ENCODE measurements around the gene SPATA13. TPM values are rescaled to one million over a fixed set of nuclear protein-coding genes. Genes with fewer than 3 reads are reported as not detected.

The SPATA13 gene
- total and polyA plus RNA-seq, 2 donors (not counting 3 experiments of a cell fraction or from before 2014, with no cell fraction given): 6.6 to 12.9 TPM

- no peak overlapping the region for H3K4me2 ChIP-seq (ENCODE audit: insufficient read depth, low read length)
- H3K79me2 ChIP-seq (ENCODE audit: control insufficient read depth, insufficient read depth, low read length): no peaks in the 10 kb centered on the region
- H3K27ac ChIP-seq (ENCODE audit: insufficient read depth, low read depth, low read length): no peak overlapping the region
- H3K4me3 ChIP-seq (replicated peaks in 1 of 3; ENCODE audit: insufficient read depth in 1 of 3, low read depth in 1 of 3, low read length in 3 of 3): no peak overlapping the region
- no TSS peak for BruUV-seq (replicated peaks)
- no peaks in the 10 kb centered on the region for H3K27me3 ChIP-seq (ENCODE audit: control insufficient read depth in 2 of 2, insufficient read depth in 2 of 2, low read length in 2 of 2)
- dilution Hi-C loops (cut with MboI; ENCODE audit: extremely low pct_ligation_motif_present, low sequenced_read_pairs): no loop called here
- ChIA-PET POLR2A (no interaction called here), CTCF (no interaction called here)
- no peaks in the 10 kb centered on the region for H4K20me1 ChIP-seq (replicated peaks; ENCODE audit: control insufficient read depth, extremely low read depth, insufficient read depth, low read length)
- no peak for FAIRE-seq
- no peaks in the 10 kb centered on the region for H3K9me3 ChIP-seq (replicated peaks; ENCODE audit: control insufficient read depth, insufficient read depth, low read length)
- no peaks in the 10 kb centered on the region for H3K9me1 ChIP-seq (replicated peaks; ENCODE audit: control insufficient read depth, extremely low read depth, insufficient read depth, low read length)
- intact Hi-C loops (cut with micrococcal nuclease): no loop called here
- no peak overlapping the region for H3K9ac ChIP-seq (replicated peaks; ENCODE audit: extremely low read depth, insufficient read depth, low read length)
- no peak for TF ChIP-seq JUN (IDR thresholded peaks at IDR 0.05; ENCODE audit: borderline replicate concordance, insufficient read depth, insufficient read length, low read depth)
- TF ChIP-seq CTCF (IDR thresholded peaks at IDR 0.05; ENCODE audit: extremely low read depth in 1 of 2, insufficient read depth in 1 of 2, low read depth in 1 of 2, low read length in 2 of 2): no peak
- H3K4me1 ChIP-seq (ENCODE audit: control insufficient read depth, extremely low read depth, insufficient read depth, low read length): peaks cover 5% of the 10 kb centered on the region
- DNase-seq (ENCODE audit: low read depth, low spot score): no peak
- no peak overlapping the region for H2AFZ ChIP-seq (ENCODE audit: low read depth, low read length)
- no peaks in the 10 kb centered on the region for H3K36me3 ChIP-seq (ENCODE audit: control insufficient read depth in 2 of 2, extremely low read depth in 1 of 2, insufficient read depth in 2 of 2, low read length in 2 of 2)
Measured at GRCh38 chr13:24237356-24237755, 76.8 kb downstream of the SPATA13 start.

- intact Hi-C loops (cut with micrococcal nuclease): no loop called here
Measured at GRCh38 chr13:24241336-24241735, 80.8 kb downstream of the SPATA13 start.

More at GRCh38 chr13:24241336-24241735, 80.8 kb downstream of the SPATA13 start:
- DNase-seq (ENCODE audit: low read depth, low spot score) (no peak), FAIRE-seq (no peak)
- Histone ChIP-seq H3K79me2 (ENCODE audit: control insufficient read depth, insufficient read depth, low read length) (no peaks in the 10 kb centered on the region), H3K9me1 (replicated peaks; ENCODE audit: control insufficient read depth, extremely low read depth, insufficient read depth, low read length) (no peaks in the 10 kb centered on the region), H3K9me3 (replicated peaks; ENCODE audit: control insufficient read depth, insufficient read depth, low read length) (no peaks in the 10 kb centered on the region), H4K20me1 (replicated peaks; ENCODE audit: control insufficient read depth, extremely low read depth, insufficient read depth, low read length) (no peaks in the 10 kb centered on the region), H3K4me2 (ENCODE audit: insufficient read depth, low read length) (no peak overlapping the region), H3K27me3 (ENCODE audit: control insufficient read depth in 2 of 2, insufficient read depth in 2 of 2, low read length in 2 of 2) (no peaks in the 10 kb centered on the region), H3K4me1 (ENCODE audit: control insufficient read depth, extremely low read depth, insufficient read depth, low read length) (no peaks in the 10 kb centered on the region), H3K4me3 (replicated peaks in 1 of 3; ENCODE audit: insufficient read depth in 1 of 3, low read depth in 1 of 3, low read length in 3 of 3) (no peak overlapping the region), H3K27ac (ENCODE audit: insufficient read depth, low read depth, low read length) (no peak overlapping the region), H3K9ac (replicated peaks; ENCODE audit: extremely low read depth, insufficient read depth, low read length) (no peak overlapping the region), H3K36me3 (ENCODE audit: control insufficient read depth in 2 of 2, extremely low read depth in 1 of 2, insufficient read depth in 2 of 2, low read length in 2 of 2) (no peaks in the 10 kb centered on the region), H2AFZ (ENCODE audit: low read depth, low read length) (no peak overlapping the region)
- ChIA-PET CTCF (interaction anchor here (0.9 kb wide), 1 partner anchor 23 kb away, joined by 3 read pairs; no protein-coding TSS in a partner anchor), POLR2A (interaction anchor here (0.7 kb wide), 1 partner anchor 365 kb away, joined by 8 read pairs; no protein-coding TSS in a partner anchor)
- BruUV-seq (replicated peaks): no TSS peak
- dilution Hi-C loops (cut with MboI; ENCODE audit: extremely low pct_ligation_motif_present, low sequenced_read_pairs): no loop called here
- TF ChIP-seq POLR2A (IDR thresholded peaks at IDR 0.05; ENCODE audit: low read depth, low read length): no peak
- no peak for TF ChIP-seq POLR2AphosphoS5 (IDR thresholded peaks at IDR 0.05; ENCODE audit: insufficient read depth, low read depth, low read length)
- no peak for TF ChIP-seq GATA2 (IDR thresholded peaks at IDR 0.05; ENCODE audit: insufficient read depth, insufficient read length, low read depth, low read length)
- TF ChIP-seq EZH2 (IDR thresholded peaks at IDR 0.05; ENCODE audit: borderline replicate concordance, low read depth, low read length, severe bottlenecking): no peak
- no peak for TF ChIP-seq MAX (IDR thresholded peaks at IDR 0.05; ENCODE audit: insufficient read depth, insufficient read length)
- TF ChIP-seq FOS (IDR thresholded peaks at IDR 0.05; ENCODE audit: borderline replicate concordance, insufficient read depth, low read length): no peak
- no peak for TF ChIP-seq CTCF (IDR thresholded peaks at IDR 0.05; ENCODE audit: extremely low read depth in 1 of 2, insufficient read depth in 1 of 2, low read depth in 1 of 2, low read length in 2 of 2)
- no peak for TF ChIP-seq JUN (IDR thresholded peaks at IDR 0.05; ENCODE audit: borderline replicate concordance, insufficient read depth, insufficient read length, low read depth)
- TF ChIP-seq MYC (IDR thresholded peaks at IDR 0.05; ENCODE audit: low read depth, low read length): no peak

Measured in endothelial cell of umbilical vein (primary cell).